ENCODE data around the gene PSMD8.

The PSMD8 gene

DNA sequence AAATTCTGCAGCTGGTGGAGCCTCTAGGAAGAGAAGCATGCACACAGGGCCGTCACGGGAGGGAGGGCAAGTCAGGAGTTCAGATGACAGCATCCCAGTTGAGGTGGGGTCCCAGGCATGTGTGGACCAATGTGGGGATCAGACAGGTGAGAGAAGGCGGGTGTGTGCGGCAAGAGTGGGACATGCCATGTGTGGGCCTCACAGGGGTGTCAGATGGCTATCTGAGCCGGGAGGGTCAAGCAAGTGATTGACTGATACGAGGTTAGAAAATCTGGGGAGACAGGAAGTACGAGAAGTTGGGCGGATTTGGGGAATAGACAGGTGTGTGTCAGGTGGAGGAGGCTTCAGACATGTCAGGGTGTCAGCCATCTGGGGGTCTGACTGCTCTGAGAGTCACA is 42.8 kb downstream of the PSMD8 start:
- no peak overlapping the region for H2AK5ac ChIP-seq (ENCODE audit: low read length)
- peaks cover 8% of the 10 kb centered on the region for H3K9me3 ChIP-seq (ENCODE audit: insufficient read depth, low read depth, low read length)
- H3K14ac ChIP-seq (ENCODE audit: low read length), result no peak overlapping the region
- no peak overlapping the region for H4K91ac ChIP-seq (ENCODE audit: low read depth, low read length)
- no peaks in the 10 kb centered on the region for H3K27me3 ChIP-seq (ENCODE audit: insufficient read depth, low read length)
- DNase-seq, result no peak
- H3K4me3 ChIP-seq (ENCODE audit: low read depth, low read length), result no peak overlapping the region
- H3K4me1 ChIP-seq (ENCODE audit: control insufficient read depth in 1 of 2, insufficient read depth in 2 of 2, low read length in 2 of 2), result peaks cover 0 to 12% of the 10 kb centered on the region in 2 experiments
- WGBS (ENCODE audit: extremely low coverage, insufficient coverage, insufficient read length), result 100% methylated on average over 2 of the region's 8 CpGs
- no peaks in the 10 kb centered on the region for H3K79me1 ChIP-seq (ENCODE audit: low read length)
- H3K4me2 ChIP-seq (ENCODE audit: low read length), result no peak overlapping the region
- no peaks in the 10 kb centered on the region for H3K36me3 ChIP-seq (ENCODE audit: control insufficient read depth in 1 of 2, insufficient read depth in 2 of 2, low read length in 2 of 2)
- H2AFZ ChIP-seq (ENCODE audit: insufficient read depth, low read length, poor library complexity), result no peak overlapping the region
- no peak overlapping the region for H3K27ac ChIP-seq (ENCODE audit: low read depth, low read length)
- no peak overlapping the region for H3K9ac ChIP-seq (ENCODE audit: low read length)
- no peak overlapping the region for H3K4ac ChIP-seq (ENCODE audit: low read depth, low read length)
- H3K79me2 ChIP-seq (ENCODE audit: control insufficient read depth, insufficient read depth, low read length, poor library complexity), result no peaks in the 10 kb centered on the region
- no peak overlapping the region for H3K18ac ChIP-seq (ENCODE audit: low read length)
- H4K8ac ChIP-seq (ENCODE audit: low read depth, low read length), result no peak overlapping the region
- H3K23ac ChIP-seq (ENCODE audit: low read length), result no peak overlapping the region
- H2BK12ac ChIP-seq (ENCODE audit: low read length), result no peak overlapping the region
- no peak overlapping the region for H2BK5ac ChIP-seq (ENCODE audit: low read depth, low read length, poor library complexity)
- no peak overlapping the region for H2BK120ac ChIP-seq (ENCODE audit: insufficient read depth, low read length, poor library complexity)
- no peak overlapping the region for H4K12ac ChIP-seq (ENCODE audit: low read depth, low read length)

DNA sequence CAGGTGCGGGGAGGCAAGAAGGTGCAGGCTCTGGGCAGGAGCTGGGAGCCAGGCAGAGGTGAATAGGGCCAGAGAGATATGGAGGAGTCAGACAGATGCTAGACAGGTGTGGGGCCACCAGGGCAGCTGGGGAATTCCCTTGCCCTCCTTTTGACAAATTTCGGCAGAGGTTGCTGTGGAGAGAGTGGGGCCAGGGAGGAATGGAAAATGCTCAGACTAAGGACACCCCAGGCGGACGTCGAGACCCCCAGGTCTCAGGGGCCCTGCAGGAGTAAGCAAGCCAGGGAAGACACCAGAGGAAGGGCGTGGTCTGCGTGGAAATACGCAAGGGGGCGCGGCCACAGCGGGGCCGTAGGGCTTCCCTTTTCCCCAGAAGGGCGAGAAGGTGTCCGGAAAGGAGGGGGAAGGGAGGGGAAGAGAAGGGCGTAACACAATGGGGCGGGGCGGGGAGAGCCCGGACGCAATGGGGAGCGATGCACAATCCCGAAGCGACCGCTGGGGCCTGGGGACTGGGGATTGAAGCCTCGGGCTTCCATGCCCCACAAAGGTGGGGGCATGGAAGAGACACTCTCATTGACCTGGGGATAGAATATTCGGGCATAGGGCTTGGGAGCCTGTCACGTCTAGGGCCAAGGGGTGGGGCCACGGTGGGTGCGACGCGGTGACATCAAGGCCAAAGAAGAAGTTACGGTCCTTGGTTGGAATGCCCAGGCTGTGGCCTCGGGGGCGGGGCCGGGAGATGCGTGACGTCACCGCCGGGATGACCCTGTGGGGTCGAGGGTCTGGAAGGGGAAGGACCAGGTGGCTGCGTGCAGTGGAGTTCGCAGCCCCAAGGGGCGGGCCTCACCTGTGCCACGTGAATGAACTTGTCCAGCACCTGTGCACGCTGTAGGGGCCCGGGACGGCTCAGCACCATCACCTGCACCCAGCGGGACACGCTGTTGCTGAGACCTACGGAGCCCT is 43.5 kb downstream of the PSMD8 start:
- no peak overlapping the region for H4K8ac ChIP-seq (ENCODE audit: low read depth, low read length)
- no peak overlapping the region for H3K23ac ChIP-seq (ENCODE audit: low read length)
- no peaks in the 10 kb centered on the region for H3K36me3 ChIP-seq (ENCODE audit: control insufficient read depth in 1 of 2, insufficient read depth in 2 of 2, low read length in 2 of 2)
- H3K4ac ChIP-seq (ENCODE audit: low read depth, low read length), result no peak overlapping the region
- no peak overlapping the region for H3K9ac ChIP-seq (ENCODE audit: low read length)
- WGBS (ENCODE audit: extremely low coverage, insufficient coverage, insufficient read length), result no CpG with 5 or more reads among the region's 49 CpGs
- H2AFZ ChIP-seq (ENCODE audit: insufficient read depth, low read length, poor library complexity), result peak overlapping the region; percentile 24
- H3K27me3 ChIP-seq (ENCODE audit: insufficient read depth, low read length), result no peaks in the 10 kb centered on the region
- peaks cover 0 to 11% of the 10 kb centered on the region in 2 experiments for H3K4me1 ChIP-seq (ENCODE audit: control insufficient read depth in 1 of 2, insufficient read depth in 2 of 2, low read length in 2 of 2)
- no peak overlapping the region for H3K27ac ChIP-seq (ENCODE audit: low read depth, low read length)
- peak overlapping the region; percentile 48 for H3K4me2 ChIP-seq (ENCODE audit: low read length)
- no peaks in the 10 kb centered on the region for H3K79me1 ChIP-seq (ENCODE audit: low read length)
- no peak overlapping the region for H3K14ac ChIP-seq (ENCODE audit: low read length)
- no peaks in the 10 kb centered on the region for H3K79me2 ChIP-seq (ENCODE audit: control insufficient read depth, insufficient read depth, low read length, poor library complexity)
- peak in 1 of 2 donors; percentile 53 for DNase-seq
- H2BK12ac ChIP-seq (ENCODE audit: low read length), result no peak overlapping the region
- H2AK5ac ChIP-seq (ENCODE audit: low read length), result no peak overlapping the region
- H3K18ac ChIP-seq (ENCODE audit: low read length), result no peak overlapping the region
- H2BK5ac ChIP-seq (ENCODE audit: low read depth, low read length, poor library complexity), result no peak overlapping the region
- no peak overlapping the region for H2BK120ac ChIP-seq (ENCODE audit: insufficient read depth, low read length, poor library complexity)
- no peak overlapping the region for H4K12ac ChIP-seq (ENCODE audit: low read depth, low read length)
- H3K4me3 ChIP-seq (ENCODE audit: low read depth, low read length), result peak overlapping the region; percentile 21
- no peak overlapping the region for H4K91ac ChIP-seq (ENCODE audit: low read depth, low read length)
- peaks cover 8% of the 10 kb centered on the region for H3K9me3 ChIP-seq (ENCODE audit: insufficient read depth, low read depth, low read length)

- Histone ChIP-seq H3K18ac (ENCODE audit: low read length) (no peak overlapping the region), H3K23ac (ENCODE audit: low read length) (no peak overlapping the region), H2BK120ac (ENCODE audit: insufficient read depth, low read length, poor library complexity) (no peak overlapping the region), H3K9me3 (ENCODE audit: insufficient read depth, low read depth, low read length) (peaks cover 6% of the 10 kb centered on the region), H4K91ac (ENCODE audit: low read depth, low read length) (no peak overlapping the region), H3K4me2 (ENCODE audit: low read length) (no peak overlapping the region), H3K36me3 (ENCODE audit: control insufficient read depth in 1 of 2, insufficient read depth in 2 of 2, low read length in 2 of 2) (no peaks in the 10 kb centered on the region), H3K79me2 (ENCODE audit: control insufficient read depth, insufficient read depth, low read length, poor library complexity) (no peaks in the 10 kb centered on the region), H3K14ac (ENCODE audit: low read length) (no peak overlapping the region), H3K4me3 (ENCODE audit: low read depth, low read length) (no peak overlapping the region), H2AK5ac (ENCODE audit: low read length) (no peak overlapping the region), H3K9ac (ENCODE audit: low read length) (no peak overlapping the region), H3K4ac (ENCODE audit: low read depth, low read length) (no peak overlapping the region), H3K27ac (ENCODE audit: low read depth, low read length) (no peak overlapping the region), H4K12ac (ENCODE audit: low read depth, low read length) (no peak overlapping the region), H2AFZ (ENCODE audit: insufficient read depth, low read length, poor library complexity) (no peak overlapping the region), H3K27me3 (ENCODE audit: insufficient read depth, low read length) (no peaks in the 10 kb centered on the region), H3K4me1 (ENCODE audit: control insufficient read depth in 1 of 2, insufficient read depth in 2 of 2, low read length in 2 of 2) (peaks cover 5 to 12% of the 10 kb centered on the region in 2 experiments), H4K8ac (ENCODE audit: low read depth, low read length) (no peak overlapping the region), H3K79me1 (ENCODE audit: low read length) (no peaks in the 10 kb centered on the region), H2BK12ac (ENCODE audit: low read length) (no peak overlapping the region), H2BK5ac (ENCODE audit: low read depth, low read length, poor library complexity) (no peak overlapping the region)
- DNase-seq, result no peak
- WGBS (ENCODE audit: extremely low coverage, insufficient coverage, insufficient read length), result no CpG with 5 or more reads among the region's 9 CpGs
These were observed 46.6 kb downstream of the PSMD8 start for GRCh38 chr19:38420935-38421334.

DNA sequence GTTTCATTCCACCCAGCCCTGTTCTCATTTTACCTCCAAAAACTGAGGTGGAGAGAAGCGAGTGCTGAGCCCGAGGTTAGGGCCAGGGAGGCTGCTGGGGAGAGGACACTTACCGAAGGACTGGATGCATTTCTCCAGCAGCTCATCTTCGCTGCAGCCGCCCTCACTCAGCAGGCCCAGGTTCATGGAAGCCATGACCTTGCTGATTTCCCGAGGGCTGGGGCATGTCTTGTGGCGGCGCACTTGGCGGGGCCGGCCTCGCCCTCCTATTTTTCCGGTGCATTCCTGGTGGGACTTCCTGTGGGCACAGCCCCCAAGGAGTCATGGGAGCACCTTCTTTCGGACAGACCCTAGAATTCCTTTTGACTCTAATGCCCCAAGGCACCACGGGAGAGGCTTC is 47.5 kb downstream of the PSMD8 start:
- peaks cover 6% of the 10 kb centered on the region for H3K9me3 ChIP-seq (ENCODE audit: insufficient read depth, low read depth, low read length)
- no peak overlapping the region for H3K4me3 ChIP-seq (ENCODE audit: low read depth, low read length)
- H3K23ac ChIP-seq (ENCODE audit: low read length), result no peak overlapping the region
- no CpG with 5 or more reads among the region's 14 CpGs for WGBS (ENCODE audit: extremely low coverage, insufficient coverage, insufficient read length)
- no peak for DNase-seq
- no peak overlapping the region for H2AK5ac ChIP-seq (ENCODE audit: low read length)
- H4K12ac ChIP-seq (ENCODE audit: low read depth, low read length), result no peak overlapping the region
- no peak overlapping the region for H4K91ac ChIP-seq (ENCODE audit: low read depth, low read length)
- H3K4me2 ChIP-seq (ENCODE audit: low read length), result no peak overlapping the region
- no peak overlapping the region for H2BK5ac ChIP-seq (ENCODE audit: low read depth, low read length, poor library complexity)
- no peak overlapping the region for H2AFZ ChIP-seq (ENCODE audit: insufficient read depth, low read length, poor library complexity)
- no peak overlapping the region for H2BK120ac ChIP-seq (ENCODE audit: insufficient read depth, low read length, poor library complexity)
- H3K14ac ChIP-seq (ENCODE audit: low read length), result no peak overlapping the region
- no peaks in the 10 kb centered on the region for H3K79me2 ChIP-seq (ENCODE audit: control insufficient read depth, insufficient read depth, low read length, poor library complexity)
- no peak overlapping the region for H2BK12ac ChIP-seq (ENCODE audit: low read length)
- no peak overlapping the region for H4K8ac ChIP-seq (ENCODE audit: low read depth, low read length)
- H3K36me3 ChIP-seq (ENCODE audit: control insufficient read depth in 1 of 2, insufficient read depth in 2 of 2, low read length in 2 of 2), result no peaks in the 10 kb centered on the region
- H3K4me1 ChIP-seq (ENCODE audit: control insufficient read depth in 1 of 2, insufficient read depth in 2 of 2, low read length in 2 of 2), result peaks cover 5 to 12% of the 10 kb centered on the region in 2 experiments
- no peak overlapping the region for H3K9ac ChIP-seq (ENCODE audit: low read length)
- no peak overlapping the region for H3K18ac ChIP-seq (ENCODE audit: low read length)
- no peak overlapping the region for H3K27ac ChIP-seq (ENCODE audit: low read depth, low read length)
- no peak overlapping the region for H3K4ac ChIP-seq (ENCODE audit: low read depth, low read length)
- H3K79me1 ChIP-seq (ENCODE audit: low read length), result no peaks in the 10 kb centered on the region
- H3K27me3 ChIP-seq (ENCODE audit: insufficient read depth, low read length), result no peaks in the 10 kb centered on the region
